Measurements from ENCODE around the gene TSPAN1. TPM values are rescaled to one million over a fixed set of nuclear protein-coding genes. Genes with fewer than 3 reads are reported as not detected.

The TSPAN1 gene
- total and polyA plus RNA-seq, 2 of the 13 experiments (the other 11 are each of a cell fraction or from before 2014, with no cell fraction given): 1.7 to 2.9 TPM

GRCh38 chr1:46179138-46180081 lies 4.5 kb downstream of the TSPAN1 start (continued):
- peak; percentile 80 for TF ChIP-seq ZNF646 (CRISPR knock-in tag; IDR thresholded peaks at IDR 0.05)
- TF ChIP-seq MTERF4 (CRISPR knock-in tag; IDR thresholded peaks at IDR 0.05): peak; percentile 77; the same call in 1 of the 2 replicates
- no peak for TF ChIP-seq ZNF816 (CRISPR knock-in tag; IDR thresholded peaks at IDR 0.05; ENCODE audit: borderline replicate concordance)
- TF ChIP-seq MEIS2 (CRISPR knock-in tag; IDR thresholded peaks at IDR 0.05): no peak
- TF ChIP-seq ZSCAN29 (CRISPR knock-in tag; conservative IDR thresholded peaks at IDR 0.05): peak; percentile 58; the same call in 1 of the 2 replicates
- no peak for TF ChIP-seq NFE2 (CRISPR knock-in tag; IDR thresholded peaks at IDR 0.05)
- no peak for TF ChIP-seq CENPBD1 (CRISPR knock-in tag; IDR thresholded peaks at IDR 0.05; ENCODE audit: borderline replicate concordance, low read depth)
- TF ChIP-seq ASH2L (IDR thresholded peaks at IDR 0.05; ENCODE audit: insufficient read length, low read depth, low read length): no peak
- no peak for TF ChIP-seq ZNF562 (CRISPR knock-in tag; IDR thresholded peaks at IDR 0.05; ENCODE audit: borderline replicate concordance)
- no peak for TF ChIP-seq ZKSCAN5 (CRISPR knock-in tag; IDR thresholded peaks at IDR 0.05)
- TF ChIP-seq CAMTA2 (CRISPR knock-in tag; IDR thresholded peaks at IDR 0.05; ENCODE audit: borderline replicate concordance): no peak
- TF ChIP-seq ZNF749 (CRISPR knock-in tag; IDR thresholded peaks at IDR 0.05; ENCODE audit: borderline replicate concordance): no peak
- TF ChIP-seq, protein P1, sequence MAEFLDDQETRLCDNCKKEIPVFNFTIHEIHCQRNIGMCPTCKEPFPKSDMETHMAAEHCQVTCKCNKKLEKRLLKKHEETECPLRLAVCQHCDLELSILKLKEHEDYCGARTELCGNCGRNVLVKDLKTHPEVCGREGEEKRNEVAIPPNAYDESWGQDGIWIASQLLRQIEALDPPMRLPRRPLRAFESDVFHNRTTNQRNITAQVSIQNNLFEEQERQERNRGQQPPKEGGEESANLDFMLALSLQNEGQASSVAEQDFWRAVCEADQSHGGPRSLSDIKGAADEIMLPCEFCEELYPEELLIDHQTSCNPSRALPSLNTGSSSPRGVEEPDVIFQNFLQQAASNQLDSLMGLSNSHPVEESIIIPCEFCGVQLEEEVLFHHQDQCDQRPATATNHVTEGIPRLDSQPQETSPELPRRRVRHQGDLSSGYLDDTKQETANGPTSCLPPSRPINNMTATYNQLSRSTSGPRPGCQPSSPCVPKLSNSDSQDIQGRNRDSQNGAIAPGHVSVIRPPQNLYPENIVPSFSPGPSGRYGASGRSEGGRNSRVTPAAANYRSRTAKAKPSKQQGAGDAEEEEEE (CRISPR knock-in tag; IDR thresholded peaks at IDR 0.05; ENCODE audit: borderline replicate concordance): no peak
- peak; percentile 22; the same call in 1 of the 2 replicates for TF ChIP-seq MAZ (IDR thresholded peaks at IDR 0.05; ENCODE audit: borderline replicate concordance, low read depth, low read length)
- TF ChIP-seq MAZ (CRISPR knock-in tag; IDR thresholded peaks at IDR 0.05; ENCODE audit: low read depth): peak; percentile 35; the same call in 1 of the 2 replicates
- peak; percentile 37; the same call in 1 of the 2 replicates for TF ChIP-seq ELF1 (CRISPR knock-in tag; IDR thresholded peaks at IDR 0.05)

Measured in HepG2 (cell line).